ENCODE results near the gene MTO1. TPM values are rescaled to one million over a fixed set of nuclear protein-coding genes. Genes with fewer than 3 reads are reported as not detected.
"Not testable (repeated sequence)": the region's sequence is repeated elsewhere in the genome, so short reads cannot be mapped to it uniquely, and the experiment has no call there.

Gene MTO1
- total and polyA plus RNA-seq, 2 donors (not counting 1 experiment from before 2014, with no cell fraction given), result 21.5 to 52.4 TPM

DNA sequence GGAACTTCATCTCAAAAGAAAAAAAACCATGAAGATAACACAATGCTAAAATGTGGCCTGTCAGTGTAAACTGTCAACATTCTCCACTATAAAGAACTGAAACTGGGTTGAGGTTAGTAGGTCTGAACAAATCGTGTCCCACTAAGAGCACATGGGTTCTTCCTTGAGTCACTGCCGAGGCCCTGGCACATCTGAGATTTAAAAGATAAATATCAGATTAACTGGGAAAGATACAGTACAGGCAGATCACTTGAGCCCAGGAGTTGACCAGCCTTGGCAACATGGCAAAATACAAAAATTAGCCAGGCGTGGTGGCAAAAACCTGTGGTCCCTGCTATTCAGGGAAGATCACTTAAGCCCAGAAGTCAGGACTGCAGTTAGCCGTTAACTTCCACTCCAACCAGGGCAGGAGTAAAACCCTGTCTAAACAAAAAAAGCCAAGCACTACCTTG lies 53.7 kb downstream of the MTO1 start:
- DNase-seq (ENCODE audit: low read depth in 2 of 2), result peak in 1 of 2 donors; percentile 39
- no peaks in the 10 kb centered on the region for H3K9me3 ChIP-seq (ENCODE audit: control insufficient read depth, insufficient read depth, low read depth, low read length)
- H3K4me3 ChIP-seq (replicated peaks in 1 of 4; ENCODE audit: control extremely low read depth in 1 of 4, insufficient read depth in 1 of 4, low read depth in 3 of 4, low read length in 4 of 4), result peak overlapping the region in 1 of 4 experiments; percentile 81
- H2AFZ ChIP-seq (ENCODE audit: low read length), result no peak overlapping the region
- peaks cover 35% of the 10 kb centered on the region for H3K79me2 ChIP-seq (ENCODE audit: control insufficient read depth, insufficient read depth, low read length)
- H3K4me2 ChIP-seq (ENCODE audit: extremely low read depth, insufficient read depth, low read length), result peak overlapping the region; percentile 19
- H3K36me3 ChIP-seq (ENCODE audit: control insufficient read depth, insufficient read depth, low read length), result peaks cover 18% of the 10 kb centered on the region
- H3K9ac ChIP-seq (ENCODE audit: insufficient read depth, low read length), result no peak overlapping the region
- H3K27ac ChIP-seq (ENCODE audit: insufficient read depth, low read length), result peak overlapping the region; percentile 55
- TF ChIP-seq, protein P1, sequence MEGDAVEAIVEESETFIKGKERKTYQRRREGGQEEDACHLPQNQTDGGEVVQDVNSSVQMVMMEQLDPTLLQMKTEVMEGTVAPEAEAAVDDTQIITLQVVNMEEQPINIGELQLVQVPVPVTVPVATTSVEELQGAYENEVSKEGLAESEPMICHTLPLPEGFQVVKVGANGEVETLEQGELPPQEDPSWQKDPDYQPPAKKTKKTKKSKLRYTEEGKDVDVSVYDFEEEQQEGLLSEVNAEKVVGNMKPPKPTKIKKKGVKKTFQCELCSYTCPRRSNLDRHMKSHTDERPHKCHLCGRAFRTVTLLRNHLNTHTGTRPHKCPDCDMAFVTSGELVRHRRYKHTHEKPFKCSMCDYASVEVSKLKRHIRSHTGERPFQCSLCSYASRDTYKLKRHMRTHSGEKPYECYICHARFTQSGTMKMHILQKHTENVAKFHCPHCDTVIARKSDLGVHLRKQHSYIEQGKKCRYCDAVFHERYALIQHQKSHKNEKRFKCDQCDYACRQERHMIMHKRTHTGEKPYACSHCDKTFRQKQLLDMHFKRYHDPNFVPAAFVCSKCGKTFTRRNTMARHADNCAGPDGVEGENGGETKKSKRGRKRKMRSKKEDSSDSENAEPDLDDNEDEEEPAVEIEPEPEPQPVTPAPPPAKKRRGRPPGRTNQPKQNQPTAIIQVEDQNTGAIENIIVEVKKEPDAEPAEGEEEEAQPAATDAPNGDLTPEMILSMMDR (conservative IDR thresholded peaks at IDR 0.05 in 1 of 2, IDR thresholded peaks at IDR 0.05 in 1 of 2; ENCODE audit: low read depth in 1 of 2, low read length in 2 of 2), result no peak
- H3K4me1 ChIP-seq (ENCODE audit: control insufficient read depth, extremely low read depth, insufficient read depth, low read length), result peaks cover 6% of the 10 kb centered on the region
- H3K27me3 ChIP-seq (ENCODE audit: control insufficient read depth, insufficient read depth, low read length), result no peaks in the 10 kb centered on the region
- H4K20me1 ChIP-seq (ENCODE audit: control insufficient read depth, extremely low read depth, insufficient read depth, low read length), result peaks cover 6% of the 10 kb centered on the region

DNA sequence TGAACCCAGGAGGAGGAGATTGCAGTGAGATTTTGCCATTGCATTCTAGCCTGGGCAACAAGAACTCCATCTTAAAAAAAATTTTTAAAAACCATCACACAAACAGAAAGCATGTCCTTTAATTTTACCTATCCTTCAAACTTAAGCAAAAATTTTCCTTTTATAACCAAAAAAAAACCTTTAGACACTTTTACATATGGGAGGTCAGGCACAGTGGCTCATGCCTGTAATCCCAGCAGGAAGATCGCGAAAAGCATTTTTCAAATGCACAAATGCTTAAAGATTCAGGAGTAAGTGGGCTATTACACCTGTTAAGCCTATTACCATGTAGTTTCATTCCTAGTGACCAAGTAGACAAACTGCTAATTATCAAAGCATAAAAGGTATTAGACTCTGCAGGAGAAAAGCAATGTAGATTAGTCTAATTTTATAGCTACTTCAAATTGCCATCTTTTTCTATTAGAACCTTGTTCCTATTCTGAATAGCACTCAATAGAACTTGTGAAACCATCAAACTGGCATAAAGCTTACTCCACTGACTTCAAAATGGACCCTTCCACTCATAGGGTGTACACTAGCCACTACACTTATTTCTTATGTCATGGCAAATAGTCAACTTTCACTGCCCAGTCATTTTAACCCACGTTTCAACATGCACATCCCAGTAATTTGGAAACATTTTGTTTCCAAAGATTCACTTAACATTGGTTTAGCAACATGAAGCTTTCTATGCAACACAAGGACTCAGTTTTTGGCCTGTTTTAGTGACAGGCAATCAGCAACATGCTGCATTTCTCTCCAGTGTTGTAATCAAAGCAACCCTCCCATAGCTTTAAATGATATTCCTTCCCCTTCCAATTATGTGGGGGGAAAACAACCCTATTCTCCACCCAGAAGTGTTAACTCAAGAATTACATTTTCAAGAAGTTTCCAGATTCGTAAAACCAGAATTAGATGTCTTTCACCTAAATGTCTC lies 55.3 kb downstream of the MTO1 start:
- TF ChIP-seq, protein P1 (conservative IDR thresholded peaks at IDR 0.05 in 1 of 2, IDR thresholded peaks at IDR 0.05 in 1 of 2; ENCODE audit: low read depth in 1 of 2, low read length in 2 of 2), result no peak
- no peak for TF ChIP-seq EZH2 (IDR thresholded peaks at IDR 0.05; ENCODE audit: low read length, missing control alignments)
- Histone ChIP-seq H3K36me3 (ENCODE audit: control insufficient read depth, insufficient read depth, low read length) (peaks cover 20% of the 10 kb centered on the region), H4K20me1 (ENCODE audit: control insufficient read depth, extremely low read depth, insufficient read depth, low read length) (peaks cover 6% of the 10 kb centered on the region), H3K27ac (ENCODE audit: insufficient read depth, low read length) (peak overlapping the region; percentile 55), H3K4me3 (replicated peaks in 1 of 4; ENCODE audit: control extremely low read depth in 1 of 4, insufficient read depth in 1 of 4, low read depth in 3 of 4, low read length in 4 of 4) (peak overlapping the region; percentile 44 to 81 (median 58)), H3K4me2 (ENCODE audit: extremely low read depth, insufficient read depth, low read length) (peak overlapping the region; percentile 44), H2AFZ (ENCODE audit: low read length) (no peak overlapping the region), H3K79me2 (ENCODE audit: control insufficient read depth, insufficient read depth, low read length) (peaks cover 41% of the 10 kb centered on the region), H3K9ac (ENCODE audit: insufficient read depth, low read length) (no peak overlapping the region), H3K9me3 (ENCODE audit: control insufficient read depth, insufficient read depth, low read depth, low read length) (no peaks in the 10 kb centered on the region), H3K27me3 (ENCODE audit: control insufficient read depth, insufficient read depth, low read length) (no peaks in the 10 kb centered on the region), H3K4me1 (ENCODE audit: control insufficient read depth, extremely low read depth, insufficient read depth, low read length) (peaks cover 6% of the 10 kb centered on the region)
- DNase-seq (ENCODE audit: low read depth in 2 of 2), result peak in 1 of 2 donors; percentile 37

DNA sequence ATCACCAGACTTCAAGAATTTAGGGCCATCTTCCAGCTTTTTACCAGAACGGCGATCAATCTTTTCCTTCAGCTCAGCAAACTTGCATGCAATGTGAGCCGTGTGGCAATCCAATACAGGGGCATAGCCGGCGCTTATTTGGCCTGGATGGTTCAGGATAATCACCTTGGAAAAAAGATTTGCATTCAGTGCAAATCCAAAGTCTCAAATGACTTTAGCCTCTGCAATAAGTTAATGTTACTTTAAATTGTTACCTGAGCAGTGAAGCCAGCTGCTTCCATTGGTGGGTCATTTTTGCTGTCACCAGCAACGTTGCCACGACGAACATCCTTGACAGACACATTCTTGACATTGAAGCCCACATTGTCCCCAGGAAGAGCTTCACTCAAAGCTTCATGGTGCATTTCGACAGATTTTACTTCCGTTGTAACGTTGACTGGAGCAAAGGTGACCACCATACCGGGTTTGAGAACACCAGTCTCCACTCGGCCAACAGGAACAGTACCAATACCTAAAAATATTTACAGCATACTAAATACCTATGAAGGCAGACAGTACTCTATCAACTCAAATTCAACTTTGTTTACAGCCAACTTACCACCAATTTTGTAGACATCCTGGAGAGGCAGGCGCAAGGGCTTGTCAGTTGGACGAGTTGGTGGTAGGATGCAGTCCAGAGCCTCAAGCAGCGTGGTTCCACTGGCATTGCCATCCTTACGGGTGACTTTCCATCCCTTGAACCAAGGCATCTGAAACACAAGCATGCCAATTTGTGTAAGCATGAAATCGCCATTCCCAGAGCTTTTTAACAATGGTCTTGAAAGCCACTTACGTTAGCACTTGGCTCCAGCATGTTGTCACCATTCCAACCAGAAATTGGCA lies 56.8 kb downstream of the MTO1 start:
- H3K27ac ChIP-seq (ENCODE audit: insufficient read depth, low read length), result peak overlapping the region; percentile 97
- peak in 1 of 2 donors; percentile 26 for DNase-seq (ENCODE audit: low read depth in 2 of 2)

DNA sequence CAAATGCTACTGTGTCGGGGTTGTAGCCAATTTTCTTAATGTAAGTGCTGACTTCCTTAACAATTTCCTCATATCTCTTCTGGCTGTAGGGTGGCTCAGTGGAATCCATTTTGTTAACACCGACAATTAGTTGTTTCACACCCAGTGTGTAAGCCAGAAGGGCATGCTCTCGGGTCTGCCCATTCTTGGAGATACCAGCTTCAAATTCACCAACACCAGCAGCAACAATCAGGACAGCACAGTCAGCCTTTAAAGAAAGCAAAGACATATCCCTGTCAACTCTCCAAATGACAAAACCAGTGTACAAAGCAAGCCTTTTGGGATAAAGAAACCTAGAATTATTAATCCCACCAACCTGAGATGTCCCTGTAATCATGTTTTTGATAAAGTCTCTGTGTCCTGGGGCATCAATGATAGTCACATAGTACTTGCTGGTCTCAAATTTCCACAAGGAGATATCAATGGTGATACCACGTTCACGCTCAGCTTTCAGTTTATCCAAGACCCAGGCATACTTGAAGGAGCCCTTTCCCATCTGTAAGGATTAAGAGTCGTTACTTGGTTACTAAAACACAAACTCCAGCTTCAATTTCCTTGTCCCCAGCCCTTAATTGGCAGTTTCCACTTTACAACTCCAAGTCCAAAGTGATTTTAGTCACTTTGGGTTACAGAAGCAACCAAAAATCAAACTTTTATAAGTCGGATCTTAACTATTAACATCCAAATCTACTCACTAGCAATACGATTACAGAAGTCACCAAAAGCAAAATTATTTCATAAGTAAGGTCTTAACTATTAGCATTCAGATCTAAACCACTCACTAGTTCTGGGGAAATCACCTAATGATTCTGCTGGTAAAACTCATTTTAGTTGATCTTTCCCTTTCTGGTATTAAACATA lies 57.7 kb downstream of the MTO1 start:
- peak overlapping the region; percentile 96 for H3K4me2 ChIP-seq (ENCODE audit: extremely low read depth, insufficient read depth, low read length)
- peak overlapping the region; percentile 97 for H3K27ac ChIP-seq (ENCODE audit: insufficient read depth, low read length)
- H3K27me3 ChIP-seq (ENCODE audit: control insufficient read depth, insufficient read depth, low read length); H2AFZ ChIP-seq (ENCODE audit: low read length); H4K20me1 ChIP-seq (ENCODE audit: control insufficient read depth, extremely low read depth, insufficient read depth, low read length); H3K9me3 ChIP-seq (ENCODE audit: control insufficient read depth, insufficient read depth, low read depth, low read length); H3K4me1 ChIP-seq (ENCODE audit: control insufficient read depth, extremely low read depth, insufficient read depth, low read length): not testable (repeated sequence)
- DNase-seq (ENCODE audit: low read depth in 2 of 2), result peak in 1 of 2 donors; percentile 36
- H3K36me3 ChIP-seq (ENCODE audit: control insufficient read depth, insufficient read depth, low read length), result peaks cover 20% of the 10 kb centered on the region
- H3K79me2 ChIP-seq (ENCODE audit: control insufficient read depth, insufficient read depth, low read length), result peaks cover 41% of the 10 kb centered on the region
- peak overlapping the region; percentile 98 for H3K9ac ChIP-seq (ENCODE audit: insufficient read depth, low read length)
- peak overlapping the region; percentile 78 to 100 (median 90) for H3K4me3 ChIP-seq (replicated peaks in 1 of 4; ENCODE audit: control extremely low read depth in 1 of 4, insufficient read depth in 1 of 4, low read depth in 3 of 4, low read length in 4 of 4)

More for the DNA sequence above, 56.8 kb downstream of the MTO1 start:
- not testable (repeated sequence) for H2AFZ ChIP-seq (ENCODE audit: low read length); H3K9me3 ChIP-seq (ENCODE audit: control insufficient read depth, insufficient read depth, low read depth, low read length); H4K20me1 ChIP-seq (ENCODE audit: control insufficient read depth, extremely low read depth, insufficient read depth, low read length); H3K27me3 ChIP-seq (ENCODE audit: control insufficient read depth, insufficient read depth, low read length); H3K4me1 ChIP-seq (ENCODE audit: control insufficient read depth, extremely low read depth, insufficient read depth, low read length)
- Histone ChIP-seq H3K4me3 (replicated peaks in 1 of 4; ENCODE audit: control extremely low read depth in 1 of 4, insufficient read depth in 1 of 4, low read depth in 3 of 4, low read length in 4 of 4) (peak overlapping the region; percentile 78 to 100 (median 90)), H3K36me3 (ENCODE audit: control insufficient read depth, insufficient read depth, low read length) (peaks cover 20% of the 10 kb centered on the region), H3K79me2 (ENCODE audit: control insufficient read depth, insufficient read depth, low read length) (peaks cover 41% of the 10 kb centered on the region), H3K4me2 (ENCODE audit: extremely low read depth, insufficient read depth, low read length) (peak overlapping the region; percentile 79), H3K9ac (ENCODE audit: insufficient read depth, low read length) (peak overlapping the region; percentile 60)

Measured in fibroblast of lung (primary cell).